22Rv1 (cell line): Measurements from ENCODE around the gene POU2F3.

Experiments
- CTCF ChIP-seq: fragments of 450-650 bp; IDR thresholded peaks from 2 replicates; pipeline ENCODE4 v1.5.1; 2017; ENCODE audit warnings: mild to moderate bottlenecking
- ZFX ChIP-seq: fragments of 450-650 bp; IDR thresholded peaks from 2 replicates; pipeline ENCODE4 v1.6.1; 2017; ENCODE audit warnings: antibody characterized with exemption, borderline replicate concordance

- TF ChIP-seq CTCF (no peak), ZFX (no peak)
Measured at GRCh38 chr11:120317689-120318480, 77.9 kb downstream of the POU2F3 start.
